ENCODE results near the gene KIF25.

KIF25 gene

GRCh38 chr6:167997642-167998041 is at the start of gene KIF25:
Gene KIF25 (plus strand): TSS chr6:167997671. CDS start chr6:168029586, 31,915 bp downstream.
- no peak for DNase-seq

- no peak for DNase-seq
These were observed 49.8 kb upstream of the KIF25 start for GRCh38 chr6:167947716-167948115.

GRCh38 chr6:167948716-167949115 is 48.8 kb upstream of the KIF25 start:
- no peak for DNase-seq

- DNase-seq: no peak
These were observed 48.3 kb upstream of the KIF25 start for GRCh38 chr6:167949121-167949684.

GRCh38 chr6:167951781-167952511 is 45.5 kb upstream of the KIF25 start:
- no peak for DNase-seq

GRCh38 chr6:167952512-167952859 is 45.0 kb upstream of the KIF25 start:
- no peak for DNase-seq

- no peak for DNase-seq
These were observed 43.9 kb upstream of the KIF25 start for GRCh38 chr6:167953551-167953950.

GRCh38 chr6:167954151-167954550 is 43.3 kb upstream of the KIF25 start:
- DNase-seq: no peak

GRCh38 chr6:167956491-167956890 is 41.0 kb upstream of the KIF25 start:
- DNase-seq: no peak

GRCh38 chr6:167956983-167957492 is 40.4 kb upstream of the KIF25 start:
- no peak for DNase-seq

- no peak for DNase-seq
These were observed 39.8 kb upstream of the KIF25 start for GRCh38 chr6:167957626-167958025.

- no peak for DNase-seq
These were observed 36.9 kb upstream of the KIF25 start for GRCh38 chr6:167960579-167960978.

GRCh38 chr6:167962711-167963110 is 34.8 kb upstream of the KIF25 start:
- DNase-seq: no peak

- DNase-seq: no peak
These were observed 33.8 kb upstream of the KIF25 start for GRCh38 chr6:167963589-167964057.

- no peak for DNase-seq
These were observed 31.6 kb upstream of the KIF25 start for GRCh38 chr6:167965592-167966539.

GRCh38 chr6:167966540-167966905 is 30.9 kb upstream of the KIF25 start:
- DNase-seq: no peak

GRCh38 chr6:167968091-167968490 is 29.4 kb upstream of the KIF25 start:
- DNase-seq: no peak

- no peak for DNase-seq
These were observed 27.2 kb upstream of the KIF25 start for GRCh38 chr6:167970230-167970629.

GRCh38 chr6:167972193-167972592 is 25.3 kb upstream of the KIF25 start:
- DNase-seq: no peak

- DNase-seq: no peak
These were observed 24.2 kb upstream of the KIF25 start for GRCh38 chr6:167973148-167973885.

GRCh38 chr6:167974640-167975344 is 22.7 kb upstream of the KIF25 start:
- no peak for DNase-seq

- DNase-seq: no peak
These were observed 22.0 kb upstream of the KIF25 start for GRCh38 chr6:167975458-167975857.
